GM12872 (cell line): ENCODE measurements around the gene MGAT5B.

Experiments
- TF ChIP-seq, protein P1 (sequence below): IDR thresholded peaks from 3 replicates; pipeline ENCODE4 v1.5.1; 2011; ENCODE audit warnings: low read depth, mild to moderate bottlenecking, low read length, moderate library complexity; ENCODE audit not compliant: insufficient read depth

MGAT5B gene

DNA sequence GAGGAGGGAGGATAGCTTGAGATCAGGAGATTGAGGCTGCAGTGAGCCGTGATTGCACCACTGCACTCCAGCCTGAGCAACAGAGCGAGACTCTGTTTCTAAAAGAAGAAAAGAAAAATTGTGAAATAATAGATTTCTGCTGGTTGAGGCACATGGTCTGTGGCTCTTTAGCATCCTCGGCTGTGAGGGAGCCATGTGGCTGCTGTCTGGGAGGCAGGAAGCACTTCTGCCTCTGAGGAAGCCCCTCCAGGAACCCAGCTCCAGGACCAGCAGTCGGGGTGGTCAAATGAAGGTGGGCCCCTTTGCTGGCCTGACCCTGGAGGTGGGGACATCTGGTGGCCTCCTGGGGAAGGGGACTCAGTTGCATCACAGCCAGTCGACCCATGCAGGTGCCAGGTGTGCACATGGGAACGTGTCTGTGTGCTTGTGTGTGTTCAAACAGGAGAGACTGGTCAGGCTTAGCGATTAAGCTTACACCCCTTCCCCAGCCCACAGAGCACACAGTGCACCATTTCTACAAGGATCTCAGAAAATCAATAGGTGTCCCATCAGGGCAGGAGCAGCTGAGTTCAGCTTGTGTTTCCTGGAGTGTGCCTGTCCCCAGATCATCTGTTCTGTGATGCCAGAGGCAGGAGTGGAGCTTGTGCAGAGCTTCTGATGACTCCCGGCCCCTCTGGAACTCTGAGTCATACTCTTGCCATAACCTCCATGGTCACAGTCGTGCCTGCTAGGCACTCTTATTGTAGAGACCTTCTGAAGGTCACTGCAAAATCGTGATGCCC is 24.3 kb upstream of the MGAT5B start:
- TF ChIP-seq, protein P1, sequence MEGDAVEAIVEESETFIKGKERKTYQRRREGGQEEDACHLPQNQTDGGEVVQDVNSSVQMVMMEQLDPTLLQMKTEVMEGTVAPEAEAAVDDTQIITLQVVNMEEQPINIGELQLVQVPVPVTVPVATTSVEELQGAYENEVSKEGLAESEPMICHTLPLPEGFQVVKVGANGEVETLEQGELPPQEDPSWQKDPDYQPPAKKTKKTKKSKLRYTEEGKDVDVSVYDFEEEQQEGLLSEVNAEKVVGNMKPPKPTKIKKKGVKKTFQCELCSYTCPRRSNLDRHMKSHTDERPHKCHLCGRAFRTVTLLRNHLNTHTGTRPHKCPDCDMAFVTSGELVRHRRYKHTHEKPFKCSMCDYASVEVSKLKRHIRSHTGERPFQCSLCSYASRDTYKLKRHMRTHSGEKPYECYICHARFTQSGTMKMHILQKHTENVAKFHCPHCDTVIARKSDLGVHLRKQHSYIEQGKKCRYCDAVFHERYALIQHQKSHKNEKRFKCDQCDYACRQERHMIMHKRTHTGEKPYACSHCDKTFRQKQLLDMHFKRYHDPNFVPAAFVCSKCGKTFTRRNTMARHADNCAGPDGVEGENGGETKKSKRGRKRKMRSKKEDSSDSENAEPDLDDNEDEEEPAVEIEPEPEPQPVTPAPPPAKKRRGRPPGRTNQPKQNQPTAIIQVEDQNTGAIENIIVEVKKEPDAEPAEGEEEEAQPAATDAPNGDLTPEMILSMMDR: no peak

DNA sequence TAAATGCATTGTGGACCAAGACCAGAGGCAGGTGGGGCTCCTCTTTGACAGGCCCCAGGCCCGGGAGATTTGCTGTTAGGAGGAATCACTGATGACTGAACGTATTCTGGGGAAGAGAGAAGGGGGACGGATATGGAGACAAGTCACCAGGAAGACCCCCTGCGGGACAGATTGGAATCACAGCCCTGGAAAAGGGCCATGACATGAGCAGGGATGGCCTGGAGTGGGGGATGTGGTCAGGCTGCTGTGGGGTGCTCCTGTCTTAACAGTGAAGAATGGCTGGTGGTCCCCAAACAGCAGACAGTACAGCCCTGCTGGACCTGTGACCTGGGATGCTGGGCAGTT is 23.7 kb upstream of the MGAT5B start:
- TF ChIP-seq, protein P1: no peak

DNA sequence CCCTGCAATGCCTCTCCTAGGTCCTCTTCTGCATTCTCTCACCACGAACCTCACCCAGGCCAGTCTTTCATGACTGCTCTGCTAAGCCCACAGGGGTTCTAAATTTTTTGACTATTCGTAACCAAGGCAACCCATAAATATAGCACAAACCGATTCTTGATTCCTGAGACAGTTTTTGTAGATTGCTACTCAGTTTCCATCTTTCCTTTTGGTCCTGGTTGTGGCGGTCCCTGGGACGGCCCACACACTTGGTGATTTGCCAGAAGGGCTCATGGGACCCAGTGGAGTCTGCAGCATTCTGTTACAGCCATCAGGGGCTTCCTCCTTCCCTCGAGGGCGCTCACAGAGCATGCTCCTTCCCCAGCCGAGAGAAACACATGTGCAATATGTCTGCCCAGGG is 23.4 kb upstream of the MGAT5B start:
- TF ChIP-seq, protein P1: no peak

DNA sequence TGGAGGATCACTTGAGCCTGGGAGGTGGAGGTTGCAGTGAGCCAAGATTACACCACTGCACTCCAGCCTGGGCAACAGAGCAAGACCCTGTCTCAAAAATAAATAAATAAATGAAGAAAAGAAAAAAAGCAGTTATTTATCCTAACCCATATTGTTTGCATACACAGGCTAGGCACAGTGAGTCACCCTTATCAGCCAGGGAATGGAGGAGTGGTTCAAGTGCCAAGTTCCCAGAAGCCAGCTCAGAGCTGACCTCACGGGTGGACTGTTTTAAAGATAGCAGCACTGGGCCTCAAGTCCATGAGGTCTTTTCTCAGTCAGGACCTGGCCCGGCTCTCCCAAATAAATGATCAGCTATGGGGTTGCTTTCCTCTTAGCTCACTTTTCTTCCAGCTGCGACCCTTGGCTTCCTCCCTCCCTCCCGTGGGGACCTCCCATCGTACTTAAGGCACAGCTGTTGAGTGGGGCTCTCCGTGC is 22.6 kb upstream of the MGAT5B start:
- TF ChIP-seq, protein P1: no peak

DNA sequence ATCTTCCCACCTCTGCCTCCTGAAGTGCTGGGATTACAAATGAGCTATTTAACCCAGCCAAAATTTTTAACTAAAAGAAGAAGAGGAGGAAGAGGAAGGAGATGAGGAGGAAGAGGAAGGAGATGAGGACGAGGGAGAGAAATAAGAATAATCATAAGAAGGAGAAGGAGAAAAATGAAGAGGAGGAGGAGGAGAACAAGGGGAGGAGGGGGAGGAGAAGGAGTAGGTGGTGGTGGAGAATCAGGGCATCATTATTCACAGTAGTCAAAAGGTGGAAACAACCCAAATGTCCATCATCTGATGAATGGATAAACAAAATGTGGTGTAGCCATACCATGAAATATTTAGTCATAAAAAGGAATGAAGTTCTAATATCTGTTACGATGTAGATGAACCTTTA is 21.2 kb upstream of the MGAT5B start:
- TF ChIP-seq, protein P1: no peak

DNA sequence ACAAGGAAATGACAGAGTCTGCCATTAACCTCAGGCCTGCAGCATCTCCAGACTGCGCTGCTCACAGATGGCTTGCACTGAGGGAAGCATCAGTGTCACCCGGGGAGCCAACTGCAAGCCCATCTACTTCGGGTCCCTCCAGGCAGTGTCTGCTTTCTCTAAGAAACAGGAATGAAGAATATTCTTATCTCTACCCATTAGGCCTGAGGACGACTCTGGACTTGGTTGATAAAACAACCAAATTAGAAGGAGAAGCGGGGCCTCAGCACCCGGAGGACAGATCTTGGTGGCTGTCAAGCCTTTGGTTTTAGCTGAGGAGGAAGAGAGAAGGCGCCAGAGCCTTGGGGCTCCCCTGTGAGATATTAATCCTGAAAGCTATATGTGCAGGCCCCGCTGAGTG is 19.5 kb upstream of the MGAT5B start:
- TF ChIP-seq, protein P1: no peak

DNA sequence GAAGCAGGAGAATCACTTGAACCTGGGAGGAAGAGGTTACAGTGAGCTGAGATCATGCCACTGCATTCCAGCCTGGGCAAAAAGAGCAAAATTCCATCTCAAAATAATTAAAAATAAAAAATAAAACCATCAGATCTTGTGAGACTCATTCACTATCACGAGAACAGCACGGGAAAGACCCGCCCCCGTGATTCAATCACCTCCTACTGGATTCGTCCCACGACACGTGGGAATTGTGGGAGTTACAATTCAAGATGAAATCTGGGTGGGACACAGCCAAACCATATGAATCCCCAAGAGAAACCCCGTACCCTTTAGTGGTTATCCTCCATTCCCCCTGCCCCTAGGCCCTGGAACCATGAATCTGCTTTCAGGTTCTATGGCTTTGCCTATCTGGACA is 15.4 kb upstream of the MGAT5B start:
- TF ChIP-seq, protein P1: no peak
